SK-N-SH treated with all-trans-retinoic acid at 6 μM for 48 hours (cell line): ENCODE measurements around the gene SRGAP2C.
"Not testable (repeated sequence)": the region's sequence is repeated elsewhere in the genome, so short reads cannot be mapped to it uniquely, and the experiment has no call there.

Experiments used
- BACH2 ChIP-seq: fragments of 250-450 bp; sonication (Bioruptor Pico); IDR thresholded peaks from 2 replicates; pipeline ENCODE4 v1.9.0; 2021; ENCODE audit warnings: mild to moderate bottlenecking, borderline replicate concordance
- CREB5 ChIP-seq: fragments of 250-450 bp; sonication (Bioruptor Pico); IDR thresholded peaks from 2 replicates; pipeline ENCODE4 v1.5.1; 2020; ENCODE audit warnings: low read depth, mild to moderate bottlenecking, moderate library complexity
- CSRNP3 ChIP-seq: fragments of 250-450 bp; sonication (Bioruptor Pico); IDR thresholded peaks from 2 replicates; pipeline ENCODE4 v1.5.1; 2021; ENCODE audit warnings: mild to moderate bottlenecking, moderate library complexity
- GLIS3 ChIP-seq: fragments of 250-450 bp; sonication (Bioruptor Pico); IDR thresholded peaks from 2 replicates; pipeline ENCODE4 v1.5.0; 2020; ENCODE audit warnings: mild to moderate bottlenecking, moderate library complexity
- ISL1 ChIP-seq: fragments of 250-450 bp; sonication (Bioruptor Pico); IDR thresholded peaks from 2 replicates; pipeline ENCODE4 v2.1.2; 2022; ENCODE audit warnings: mild to moderate bottlenecking, moderate library complexity
- OSR1 ChIP-seq: fragments of 250-450 bp; sonication (Bioruptor Pico); IDR thresholded peaks from 2 replicates; pipeline ENCODE4 v1.8.0; 2022; ENCODE audit warnings: moderate library complexity, mild to moderate bottlenecking, inconsistent platforms
- PATZ1 ChIP-seq: fragments of 250-450 bp; sonication (Bioruptor Pico); IDR thresholded peaks from 2 replicates; pipeline ENCODE4 v1.8.0; 2020; ENCODE audit warnings: mild to moderate bottlenecking, moderate library complexity, borderline replicate concordance
- POU6F1 ChIP-seq: fragments of 250-450 bp; sonication (Bioruptor Pico); IDR thresholded peaks from 2 replicates; pipeline ENCODE4 v1.8.0; 2021; ENCODE audit warnings: low read depth, mild to moderate bottlenecking, moderate library complexity, borderline replicate concordance
- RARB ChIP-seq: fragments of 250-450 bp; sonication (Bioruptor Pico); IDR thresholded peaks from 2 replicates; pipeline ENCODE4 v1.8.0; 2021; ENCODE audit warnings: mild to moderate bottlenecking, moderate library complexity
- SNAI2 ChIP-seq: fragments of 250-450 bp; sonication (Bioruptor Pico); IDR thresholded peaks from 2 replicates; pipeline ENCODE4 v1.5.0; 2020; ENCODE audit warnings: mild to moderate bottlenecking, moderate library complexity
- TSHZ2 ChIP-seq: fragments of 250-450 bp; sonication (Bioruptor Pico); IDR thresholded peaks from 2 replicates; pipeline ENCODE4 v1.5.0; 2020; ENCODE audit warnings: mild to moderate bottlenecking, moderate library complexity
- ZC3H10 ChIP-seq: fragments of 250-450 bp; sonication (Bioruptor Pico); IDR thresholded peaks from 2 replicates; pipeline ENCODE4 v1.5.1; 2021; ENCODE audit warnings: mild to moderate bottlenecking, moderate library complexity
- ZFP30 ChIP-seq: fragments of 450-650 bp; formaldehyde crosslinking; IDR thresholded peaks from 2 replicates; pipeline ENCODE4 v1.5.0; 2022; ENCODE audit warnings: mild to moderate bottlenecking, moderate library complexity
- ZNF565 ChIP-seq: fragments of 450-650 bp; formaldehyde crosslinking; conservative IDR thresholded peaks from 2 replicates; pipeline ENCODE4 v1.5.0; 2020; ENCODE audit warnings: low read depth, mild to moderate bottlenecking, moderate library complexity

- TF ChIP-seq CREB5; ZNF565 (CRISPR knock-in tag); GLIS3 (CRISPR knock-in tag); ZC3H10; BACH2 (CRISPR knock-in tag); SNAI2 (CRISPR knock-in tag); RARB (CRISPR knock-in tag); OSR1 (CRISPR knock-in tag); CSRNP3 (CRISPR knock-in tag); ISL1 (CRISPR knock-in tag); TSHZ2 (CRISPR knock-in tag); PATZ1 (CRISPR knock-in tag); ZFP30 (CRISPR knock-in tag); POU6F1 (CRISPR knock-in tag): not testable (repeated sequence)
Observed at GRCh38 chr1:121224714-121225113, 39.9 kb downstream of the SRGAP2C start.
